Hindlimb muscle (tissue), 1 donor: ENCODE data around the gene OR5L1. TPM values are rescaled to one million over a fixed set of nuclear protein-coding genes. Genes with fewer than 3 reads are reported as not detected.

ENCODE experiments used
- DNase-seq: peaks from one replicate; pipeline ENCODE4 v3.0.0-alpha.2; 2013
- polyA plus RNA-seq: library from polyadenylated mRNA; unstranded; fragments of 120-200 nt; gene quantifications from one replicate; pipeline ENCODE4 v1.2.1, GENCODE V29; 2013; ENCODE audit not compliant: insufficient read length

OR5L1 gene
- not detected for polyA plus RNA-seq

GRCh38 chr11:55811067-55811466, at the start of gene OR5L1:
Gene OR5L1, plus strand, starts transcription at chr11:55811367. Its CDS starts 100 bp downstream, at chr11:55811467.
- no peak for DNase-seq

- no peak for DNase-seq
Observed at GRCh38 chr11:55773138-55773537, 38.0 kb upstream of the OR5L1 start, which contains the start of gene OR5D13. Gene OR5D13, plus strand, starts transcription at chr11:55773438. Its CDS starts 0 bp downstream, at chr11:55773438.

DNA sequence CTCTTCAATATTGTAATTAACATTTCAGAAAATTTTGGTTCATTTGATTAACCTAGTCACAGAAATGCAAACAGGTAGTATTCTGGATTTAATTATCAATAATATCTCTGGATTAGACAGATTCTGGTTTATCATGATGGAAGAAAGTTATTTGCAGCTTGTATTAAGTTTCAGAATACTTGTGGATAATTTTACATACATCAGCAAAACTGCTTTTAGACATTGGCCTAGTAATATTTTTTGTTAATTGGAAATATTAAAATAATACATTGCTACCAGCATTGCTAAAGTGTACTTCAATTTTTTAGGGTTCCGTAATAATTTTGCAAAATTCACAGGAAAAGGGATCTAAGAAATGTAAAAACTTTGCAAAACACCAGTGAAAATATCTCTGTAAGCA, 19.6 kb upstream of the OR5L1 start:
- no peak for DNase-seq

DNA sequence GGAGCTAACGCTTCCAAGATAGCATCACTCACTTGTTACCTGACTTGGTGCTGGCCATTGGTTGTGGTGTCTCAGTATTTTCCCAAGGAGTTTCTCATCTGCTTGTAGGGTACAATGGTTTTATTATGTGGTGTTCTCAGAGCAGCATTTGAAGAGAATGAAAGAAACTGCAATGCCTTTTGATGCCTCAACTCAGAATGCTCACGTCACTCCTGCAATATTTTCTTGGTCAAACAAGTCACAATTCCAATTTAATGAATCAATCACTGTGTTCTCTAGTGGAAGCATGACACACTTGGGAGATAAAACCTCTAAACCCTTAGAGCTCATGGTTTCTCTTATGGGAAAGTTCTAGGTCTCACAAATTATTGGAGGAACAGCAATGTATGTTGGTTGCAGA, 17.8 kb upstream of the OR5L1 start:
- no peak for DNase-seq

DNA sequence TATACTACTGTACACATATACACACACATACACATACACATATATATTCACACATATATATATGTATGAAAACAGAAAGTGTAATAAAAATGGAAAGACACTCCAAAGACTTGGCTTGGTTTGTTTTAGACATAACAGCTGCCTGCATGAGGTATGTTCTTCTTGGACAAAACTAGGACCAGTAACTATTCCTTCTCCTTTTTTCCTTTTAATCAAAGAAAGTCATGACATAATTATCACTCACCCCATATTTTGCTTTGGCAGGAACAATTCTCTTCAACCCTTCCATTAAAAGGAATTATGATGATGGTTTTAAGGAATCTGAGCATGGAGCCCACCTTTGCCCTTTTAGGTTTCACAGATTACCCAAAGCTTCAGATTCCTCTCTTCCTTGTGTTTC, 15.9 kb upstream of the OR5L1 start, which contains the start of gene OR5D14:
TSS of gene OR5D14 (plus strand) at position 301 of the 400 bp plus-strand sequence. CDS start at position 301, 0 bp downstream.
- no peak for DNase-seq

DNA sequence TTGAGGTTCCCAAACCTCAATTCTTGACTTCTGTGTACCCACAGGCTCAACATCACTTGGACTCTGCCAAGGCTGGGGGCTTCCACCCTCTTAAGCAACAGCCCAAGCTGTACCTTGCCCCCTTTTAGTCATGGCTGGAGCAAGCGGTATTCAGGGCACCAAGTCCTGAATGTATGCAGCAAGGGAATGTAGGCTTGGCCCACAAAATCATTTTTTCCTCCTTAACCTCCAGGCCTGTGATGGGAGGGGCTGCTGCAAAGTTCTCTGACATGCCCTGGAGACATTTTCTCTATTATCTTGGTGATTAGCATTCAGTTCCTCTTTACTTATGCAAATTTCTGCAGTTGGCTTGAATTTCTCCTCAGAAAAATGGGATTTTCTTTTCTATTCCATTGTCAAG, 4.9 kb upstream of the OR5L1 start:
- DNase-seq, result no peak

DNA sequence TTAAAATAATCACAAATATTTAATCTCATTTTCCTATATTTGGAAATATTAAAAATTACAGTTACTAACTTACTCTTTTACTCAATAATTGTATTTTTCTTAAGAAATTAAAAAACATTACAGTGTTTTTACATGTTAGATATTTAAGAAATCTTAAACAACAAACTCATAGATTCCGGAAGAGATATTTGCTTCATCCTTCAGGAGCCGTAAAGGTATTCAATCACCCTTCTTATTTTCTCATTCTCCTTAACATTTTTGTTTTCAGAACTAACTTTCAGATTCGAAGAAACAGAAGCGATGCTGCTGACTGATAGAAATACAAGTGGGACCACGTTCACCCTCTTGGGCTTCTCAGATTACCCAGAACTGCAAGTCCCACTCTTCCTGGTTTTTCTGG, 8.2 kb downstream of the OR5L1 start, which contains the start of gene OR5D18:
TSS of gene OR5D18 (plus strand) at position 301 of the 400 bp plus-strand sequence. CDS start at position 301, 0 bp downstream.
- DNase-seq, result no peak

DNA sequence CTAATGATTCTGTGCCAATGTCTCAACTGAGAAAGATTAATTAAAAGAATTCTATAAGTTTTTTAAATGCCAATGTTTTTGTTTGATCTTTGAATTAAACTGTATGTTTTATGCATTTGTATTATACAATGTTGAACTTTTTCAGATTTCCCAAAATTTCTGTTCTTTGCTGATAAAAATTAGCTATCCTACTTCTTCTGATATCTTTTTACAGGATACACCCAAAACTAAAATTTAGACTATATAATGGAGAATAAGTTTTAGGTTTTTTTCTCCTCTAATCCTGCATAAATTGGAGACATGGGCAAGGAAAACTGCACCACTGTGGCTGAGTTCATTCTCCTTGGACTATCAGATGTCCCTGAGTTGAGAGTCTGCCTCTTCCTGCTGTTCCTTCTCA, 15.8 kb downstream of the OR5L1 start, which contains the start of gene OR5L2:
TSS of gene OR5L2 (plus strand) at position 301 of the 400 bp plus-strand sequence. CDS start at position 301, 0 bp downstream.
- no peak for DNase-seq

- no peak for DNase-seq
Observed at GRCh38 chr11:55838452-55838851, 27.3 kb downstream of the OR5L1 start, which contains the start of gene OR5D16. Gene OR5D16, plus strand, starts transcription at chr11:55838752. Its CDS starts 0 bp downstream, at chr11:55838752.

GRCh38 chr11:55847453-55847852, 36.3 kb downstream of the OR5L1 start:
- DNase-seq, result no peak

DNA sequence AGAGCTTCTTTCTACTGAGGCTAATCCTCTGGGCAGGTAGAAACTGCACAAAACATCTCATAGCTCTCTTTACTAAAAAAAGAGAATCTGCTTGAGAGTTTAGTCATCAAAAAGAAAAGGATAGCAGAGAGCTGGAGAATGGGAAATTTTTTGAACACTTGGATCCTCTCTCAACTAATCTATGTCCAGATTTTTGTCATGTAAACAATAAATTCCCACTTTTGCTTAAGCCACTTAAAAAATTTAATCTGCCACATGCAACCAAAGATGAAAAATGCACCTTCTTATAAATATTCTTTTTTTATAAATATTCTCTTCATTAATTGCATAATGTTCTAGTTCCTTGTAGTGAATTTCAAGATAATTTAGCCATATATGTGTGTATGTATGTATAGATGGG, 37.9 kb downstream of the OR5L1 start:
- no peak for DNase-seq

GRCh38 chr11:55852141-55852540, 41.0 kb downstream of the OR5L1 start:
- no peak for DNase-seq

DNA sequence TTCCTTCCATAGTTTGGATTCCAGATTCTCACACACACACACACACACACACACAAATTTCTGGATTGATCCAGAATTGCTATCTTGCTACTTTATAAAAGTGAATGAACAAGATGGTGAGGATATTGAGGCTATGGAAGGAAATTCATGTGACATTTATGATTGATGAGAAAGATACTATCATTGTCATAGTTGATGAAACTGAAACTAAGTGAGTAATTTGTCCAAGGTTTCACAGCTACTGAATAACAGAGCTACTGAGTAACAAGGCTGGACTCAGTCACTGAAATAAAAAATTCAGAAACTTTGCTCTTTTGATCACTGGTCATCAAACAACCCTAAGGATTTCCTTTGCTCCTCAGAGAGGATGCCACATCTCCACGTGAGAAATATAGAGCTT, 43.5 kb downstream of the OR5L1 start:
- no peak for DNase-seq

Other genes starting within 250 kb of the OR5L1 start
- not detected for gene OR4C16, start 239.2 kb upstream of the OR5L1 start, polyA plus RNA-seq
- not detected for gene OR4C11, start 203.7 kb upstream of the OR5L1 start, polyA plus RNA-seq
- gene OR4P4, start 176.3 kb upstream of the OR5L1 start, polyA plus RNA-seq, result 0.15 TPM
- gene OR4S2, start 163.0 kb upstream of the OR5L1 start, polyA plus RNA-seq, result not detected
- gene OR4C6, start 149.2 kb upstream of the OR5L1 start, polyA plus RNA-seq, result not detected
- not detected for gene OR5D13, start 37.9 kb upstream of the OR5L1 start, polyA plus RNA-seq
- not detected for gene OR5D14, start 15.8 kb upstream of the OR5L1 start, polyA plus RNA-seq
- gene OR5D18, start 8.3 kb downstream of the OR5L1 start, polyA plus RNA-seq, result not detected
- not detected for gene OR5L2, start 15.9 kb downstream of the OR5L1 start, polyA plus RNA-seq
- not detected for gene OR5D16, start 27.4 kb downstream of the OR5L1 start, polyA plus RNA-seq
- not detected for gene TRIM51, start 71.9 kb downstream of the OR5L1 start, polyA plus RNA-seq
- not detected for gene OR5W2, start 103.2 kb downstream of the OR5L1 start, polyA plus RNA-seq
- not detected for gene OR5I1, start 125.0 kb downstream of the OR5L1 start, polyA plus RNA-seq
- gene OR10AG1, start 158.6 kb downstream of the OR5L1 start, polyA plus RNA-seq, result not detected
- gene OR5F1, start 183.3 kb downstream of the OR5L1 start, polyA plus RNA-seq, result not detected
- not detected for gene OR5AS1, start 216.3 kb downstream of the OR5L1 start, polyA plus RNA-seq